SK-N-SH (cell line): ENCODE data around the gene CIAO3. TPM values are rescaled to one million over a fixed set of nuclear protein-coding genes. Genes with fewer than 3 reads are reported as not detected.
A peak's percentile ranks its signal among the peaks of the same experiment; 100 is the strongest.

ENCODE experiments used
- CTCF ChIA-PET: fragments of 300-600, 350-600 bp; formaldehyde crosslinking; extraction: SDS; loops from one replicate; lab custom pipeline; 2021; lab: Yijun Ruan, JAX
- POLR2A ChIA-PET: fragments of 350-600 bp; sonication (Branson Sonifier 250); formaldehyde crosslinking; extraction: SDS; loops from one replicate; lab custom pipeline; 2020; ENCODE audit warnings: antibody characterized with exemption, inconsistent platforms; lab: Yijun Ruan, JAX
- DNase-seq: peaks from one replicate; pipeline ENCODE4 v3.0.0; 2012
- H2AFZ ChIP-seq: fragments of 200-600 bp; sonication (generic); 2 replicates; pipeline ENCODE4 v1.8.1; 2016; ENCODE audit warnings: antibody characterized with exemption, mild to moderate bottlenecking, low read depth
- H3F3A ChIP-seq: fragments of 200-600 bp; sonication (generic); replicated peaks from 2 replicates; pipeline ENCODE3; 2016; ENCODE audit warnings: antibody characterized with exemption, mild to moderate bottlenecking; ENCODE audit not compliant: insufficient read depth
- H3K27ac ChIP-seq, 2 experiments: fragments of 200-500 bp in 1 of 2; fragments of 200-600 bp in 1 of 2; sonication (Bioruptor generic) in 1 of 2; sonication (generic), shearing (Covaris generic) in 1 of 2; 2 replicates each; pipeline versions ENCODE4 v1.5.1 to v1.6.1; 2014 to 2016; ENCODE audit warnings: low read depth in 2 of 2, inconsistent platforms in 1 of 2, low read length in 1 of 2, mild to moderate bottlenecking in 1 of 2, mixed read lengths in 1 of 2
- H3K27me3 ChIP-seq: fragments of 200-600 bp; sonication (generic), shearing (Covaris generic); 2 replicates; pipeline ENCODE4 v1.6.1; 2016; ENCODE audit warnings: mixed run types; ENCODE audit not compliant: insufficient read depth
- H3K36me3 ChIP-seq, 2 experiments: fragments of 200-500 bp in 1 of 2; fragments of 200-600 bp in 1 of 2; sonication (Bioruptor generic) in 1 of 2; sonication (generic) in 1 of 2; replicated peaks in 1 of 2; 2 replicates each; pipeline versions ENCODE3 to v1.5.1; 2014 to 2016; ENCODE audit warnings: low read length in 1 of 2, mild to moderate bottlenecking in 1 of 2; ENCODE audit not compliant: insufficient read depth in 2 of 2, control insufficient read depth in 1 of 2
- H3K4me1 ChIP-seq, 2 experiments: fragments of 200-500 bp in 1 of 2; fragments of 200-600 bp in 1 of 2; sonication (Bioruptor generic) in 1 of 2; sonication (generic), shearing (Covaris generic) in 1 of 2; 2 replicates each; pipeline versions ENCODE4 v1.5.1 to v1.6.1; 2014 to 2016; ENCODE audit warnings: low read depth in 1 of 2, low read length in 1 of 2, mixed run types in 1 of 2; ENCODE audit not compliant: insufficient read depth in 2 of 2, control insufficient read depth in 1 of 2
- H3K4me2 ChIP-seq: fragments of 200-600 bp; sonication (generic), shearing (Covaris generic); 2 replicates; pipeline ENCODE4 v1.6.1; 2017; ENCODE audit warnings: mixed run types
- H3K4me3 ChIP-seq, 2 experiments: fragments of 200-500 bp in 1 of 2; fragments of 200-600 bp in 1 of 2; sonication (Bioruptor generic) in 1 of 2; sonication (generic), shearing (Covaris generic) in 1 of 2; 2 replicates each; pipeline versions ENCODE4 v1.5.1 to v1.8.1; 2014 to 2016; ENCODE audit warnings: low read depth in 2 of 2, inconsistent platforms in 1 of 2, low read length in 1 of 2, mild to moderate bottlenecking in 1 of 2, mixed read lengths in 1 of 2, moderate library complexity in 1 of 2
- H3K79me2 ChIP-seq: fragments of 200-600 bp; sonication (generic); 2 replicates; pipeline ENCODE4 v1.8.1; 2017; ENCODE audit warnings: mild to moderate bottlenecking; ENCODE audit not compliant: insufficient read depth
- H3K9ac ChIP-seq: fragments of 200-600 bp; sonication (generic); 2 replicates; pipeline ENCODE4 v1.6.1; 2017; ENCODE audit warnings: mixed run types
- H3K9me2 ChIP-seq: fragments of 200-600 bp; sonication (generic); 2 replicates; pipeline ENCODE4 v1.6.1; 2017; ENCODE audit warnings: mixed run types
- H3K9me3 ChIP-seq: fragments of 200-600 bp; sonication (generic); 2 replicates; pipeline ENCODE4 v1.6.1; 2017; ENCODE audit warnings: mixed run types, mild to moderate bottlenecking, moderate library complexity
- H4K20me1 ChIP-seq: fragments of 200-600 bp; sonication (generic); 2 replicates; pipeline ENCODE4 v1.6.1; 2017; ENCODE audit warnings: mild to moderate bottlenecking, mixed run types; ENCODE audit not compliant: insufficient read depth
- CHD2 ChIP-seq: fragments of 150-350 bp; IDR thresholded peaks from 2 replicates; pipeline ENCODE4 v1.6.1; 2018; ENCODE audit warnings: low read length; ENCODE audit not compliant: partially characterized antibody
- ELF1 ChIP-seq: IDR thresholded peaks from 2 replicates; pipeline ENCODE4 v1.4.0; 2012
- EP300 ChIP-seq, 2 experiments: IDR thresholded peaks; 2 replicates each; pipeline versions ENCODE4 v1.4.0 to v1.6.1; 2012; ENCODE audit warnings: borderline replicate concordance in 1 of 2, low read depth in 1 of 2, low read length in 1 of 2
- EZH2phosphoT487 ChIP-seq: fragments of 200-600 bp; sonication (generic); IDR thresholded peaks from 2 replicates; pipeline ENCODE4 v1.6.1; 2017; ENCODE audit warnings: low read depth, mixed run types, mild to moderate bottlenecking, antibody characterized with exemption, moderate library complexity, borderline replicate concordance
- FOSL2 ChIP-seq: IDR thresholded peaks from 2 replicates; pipeline ENCODE4 v1.4.0; 2012; ENCODE audit warnings: low read depth, mild to moderate bottlenecking, moderate library complexity, borderline replicate concordance
- FOXJ3 ChIP-seq: sonication (generic); formaldehyde crosslinking; IDR thresholded peaks from 2 replicates; pipeline ENCODE4 v1.5.1; 2020; ENCODE audit warnings: mild to moderate bottlenecking, missing genetic modification reagents
- FOXM1 ChIP-seq: IDR thresholded peaks from 2 replicates; pipeline ENCODE4 v1.4.0; 2012; ENCODE audit warnings: low read depth, mild to moderate bottlenecking
- GATA2 ChIP-seq: sonication (generic); formaldehyde crosslinking; IDR thresholded peaks from 2 replicates; pipeline ENCODE4 v1.5.0; 2020; ENCODE audit warnings: mild to moderate bottlenecking, missing genetic modification reagents
- JUND ChIP-seq: IDR thresholded peaks from 2 replicates; pipeline ENCODE4 v1.4.0; 2012
- MEF2A ChIP-seq: IDR thresholded peaks from 2 replicates; pipeline ENCODE4 v1.4.0; 2012; ENCODE audit warnings: low read depth, borderline replicate concordance
- NFIC ChIP-seq: IDR thresholded peaks from 2 replicates; pipeline ENCODE4 v1.4.0; 2012; ENCODE audit warnings: borderline replicate concordance
- NRF1 ChIP-seq: IDR thresholded peaks from 2 replicates; pipeline ENCODE4 v1.6.1; 2012; ENCODE audit warnings: low read depth, mild to moderate bottlenecking, low read length
- POLR2AphosphoS5 ChIP-seq: IDR thresholded peaks from 2 replicates; pipeline ENCODE4 v1.6.1; 2012; ENCODE audit warnings: low read depth, low read length
- RAD21 ChIP-seq: IDR thresholded peaks from 2 replicates; pipeline ENCODE4 v1.6.1; 2012; ENCODE audit warnings: mild to moderate bottlenecking, low read length
- RCOR1 ChIP-seq: fragments of 150-350 bp; IDR thresholded peaks from 2 replicates; pipeline ENCODE4 v1.6.1; 2017; ENCODE audit warnings: antibody characterized with exemption, low read length
- RXRA ChIP-seq: IDR thresholded peaks from 2 replicates; pipeline ENCODE4 v1.4.0; 2012; ENCODE audit warnings: low read depth, mild to moderate bottlenecking, borderline replicate concordance
- SIN3A ChIP-seq: IDR thresholded peaks from 2 replicates; pipeline ENCODE4 v1.6.1; 2012; ENCODE audit warnings: low read depth, mild to moderate bottlenecking, low read length, moderate library complexity, borderline replicate concordance
- SMC3 ChIP-seq: IDR thresholded peaks from 2 replicates; pipeline ENCODE4 v1.6.1; 2012; ENCODE audit warnings: low read depth, low read length, improper control_type of control experiment
- TAF1 ChIP-seq: IDR thresholded peaks from 2 replicates; pipeline ENCODE4 v1.6.1; 2012; ENCODE audit warnings: low read depth, mild to moderate bottlenecking, low read length, moderate library complexity, borderline replicate concordance
- TCF12 ChIP-seq: IDR thresholded peaks from 2 replicates; pipeline ENCODE4 v1.4.0; 2012
- TEAD4 ChIP-seq: IDR thresholded peaks from 2 replicates; pipeline ENCODE4 v1.4.0; 2012; ENCODE audit warnings: mild to moderate bottlenecking, borderline replicate concordance; ENCODE audit not compliant: insufficient read depth
- YY1 ChIP-seq: IDR thresholded peaks from 2 replicates; pipeline ENCODE4 v1.4.0; 2012; ENCODE audit warnings: low read depth, mild to moderate bottlenecking
- WGBS: methylation state at CpG from one replicate; pipeline ENCODE4 v1.1.6; 2017; ENCODE audit warnings: low lambda C conversion rate; 5-methylcytosine and 5-hydroxymethylcytosine counted together
- polyA plus RNA-seq, 3 experiments: library from polyadenylated mRNA; depleted of rRNA; stranded (reverse); fragments of >200 nt; gene quantifications; 2 replicates each; pipeline ENCODE4 v1.2.3, GENCODE V29; 2012
- TF ChIP-seq, protein P1 (sequence below): IDR thresholded peaks from 2 replicates; pipeline ENCODE4 v1.4.0; 2012; ENCODE audit warnings: low read depth, borderline replicate concordance
- TF ChIP-seq, protein P2 (sequence below): fragments of 150-350 bp; IDR thresholded peaks from 2 replicates; pipeline ENCODE4 v1.6.1; 2017; ENCODE audit warnings: antibody characterized with exemption, low read length, low read depth, borderline replicate concordance
- TF ChIP-seq, protein P3 (sequence below): IDR thresholded peaks from 2 replicates; pipeline ENCODE4 v1.4.0; 2012; ENCODE audit warnings: low read depth
- TF ChIP-seq, protein P4 (sequence below): IDR thresholded peaks from 2 replicates; pipeline ENCODE4 v1.4.0; 2012; ENCODE audit warnings: low read depth, borderline replicate concordance

CIAO3 gene
- 14.4 TPM in 2 replicates for polyA plus RNA-seq (2012; rRNA removed)
- polyA plus RNA-seq (2012; cell fraction: cytosol; rRNA removed) = 5.1 and 8.7 TPM in 2 replicates
- 53.0 and 67.9 TPM in 2 replicates for polyA plus RNA-seq (2012; cell fraction: nucleus; rRNA removed)

DNA sequence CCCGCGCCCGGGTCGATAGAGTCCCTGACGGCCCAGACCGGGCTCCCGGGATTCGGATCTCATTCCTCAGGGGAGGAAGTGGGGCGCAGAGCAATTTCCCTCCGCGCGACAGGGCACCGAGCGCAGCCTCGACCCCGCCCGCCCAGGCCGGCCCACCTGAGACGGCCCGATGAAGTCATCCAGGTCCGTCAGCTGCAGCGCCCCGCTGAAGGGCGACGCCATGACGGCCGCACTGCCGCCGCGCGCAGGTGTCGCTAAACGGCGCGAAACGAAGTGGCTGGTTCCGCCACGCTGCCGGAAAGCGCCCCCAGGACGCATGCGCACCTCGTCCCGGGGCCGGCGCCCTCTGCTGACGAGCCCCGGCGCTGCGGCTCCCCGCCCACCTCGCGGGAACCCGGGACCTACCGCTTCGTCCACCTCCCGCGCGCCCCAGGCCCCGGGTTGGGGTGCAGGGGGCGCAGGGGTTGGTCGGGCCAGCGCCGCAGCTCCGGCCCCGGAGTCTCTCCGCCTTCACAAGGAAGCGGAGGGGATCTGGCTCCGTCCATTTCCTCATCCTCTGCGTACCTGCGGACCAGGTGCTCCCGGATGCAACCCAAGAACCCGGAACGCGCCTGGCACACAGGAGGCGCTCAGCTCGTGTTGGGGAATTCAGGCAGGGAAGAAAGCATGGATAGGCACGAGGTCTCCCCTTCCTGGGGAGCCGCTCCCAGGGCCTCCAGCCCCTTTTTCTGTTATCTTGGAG, at the start of gene CIAO3:
Gene CIAO3, minus strand, starts transcription at position 234 of the 742 bp plus-strand sequence. Its CDS starts 12 bp downstream, at position 222.
- peak; percentile 99 for DNase-seq
- peak within 1 kb of the TSS in 1 of 2 experiments; percentile 24; a peak in 1 of 4 replicates for H3K27ac ChIP-seq
- ChIA-PET CTCF (interaction anchor here (0.6 to 4.5 kb wide), 23 partner anchors 8 to 357 kb away, joined by 3 to 41 read pairs (median 6); partner anchors contain the start of genes ANTKMT, CCDC78 and METRN), POLR2A (interaction anchor here (0.9 to 1.1 kb wide), 3 partner anchors 25 to 47 kb away, joined by 3 read pairs; partner anchors contain the start of genes CHTF18 and RPUSD1)
- H3K9me3 ChIP-seq = no peaks in the 10 kb centered on the region
- no peaks in the 10 kb centered on the region for H4K20me1 ChIP-seq
- no peaks in the 10 kb centered on the region for H3F3A ChIP-seq
- H3K4me2 ChIP-seq = peak within 1 kb of the TSS; percentile 98
- H3K4me1 ChIP-seq = peaks cover 0 to 10% of the 10 kb centered on the region in 2 experiments; a peak in 1 of 4 replicates
- no peaks in the 10 kb centered on the region for H3K27me3 ChIP-seq
- peaks cover 0 to 16% of the 10 kb centered on the region in 2 experiments for H3K36me3 ChIP-seq
- peaks cover 14% of the 10 kb centered on the region for H3K79me2 ChIP-seq
- peak within 1 kb of the TSS; percentile 85 to 87 for H3K4me3 ChIP-seq
- WGBS = 5% methylated on average over 29 of the region's 79 CpGs
- peak within 1 kb of the TSS; percentile 91 for H2AFZ ChIP-seq
- H3K9ac ChIP-seq = peak within 1 kb of the TSS; percentile 78
- no peaks in the 10 kb centered on the region for H3K9me2 ChIP-seq
- TF ChIP-seq MEF2A (no peak), TCF12 (no peak; the same call in 1 of the 2 replicates), GATA2 (CRISPR knock-in tag) (no peak), RAD21 (no peak; the same call in 1 of the 2 replicates), FOXM1 (peak; percentile 13; the same call in 1 of the 2 replicates), YY1 (peak; percentile 96), ELF1 (peak; percentile 100), SMC3 (peak; percentile 51; the same call in 1 of the 2 replicates), TEAD4 (no peak), NRF1 (peak; percentile 91), TAF1 (peak; percentile 94), JUND (no peak), EZH2phosphoT487 (no peak), FOSL2 (peak; percentile 10; the same call in 1 of the 2 replicates), EP300 (IDR thresholded peaks at IDR 0.05; ENCODE audit: borderline replicate concordance in 1 of 2, low read depth in 1 of 2, low read length in 1 of 2) (no peak), RCOR1 (no peak), SIN3A (peak; percentile 65; the same call in 1 of the 2 replicates), RXRA (no peak), FOXJ3 (CRISPR knock-in tag) (no peak), NFIC (peak; percentile 29; the same call in 1 of the 2 replicates), CHD2 (peak; percentile 81), POLR2AphosphoS5 (peak; percentile 67; the same call in 1 of the 2 replicates)
- TF ChIP-seq, protein P1, sequence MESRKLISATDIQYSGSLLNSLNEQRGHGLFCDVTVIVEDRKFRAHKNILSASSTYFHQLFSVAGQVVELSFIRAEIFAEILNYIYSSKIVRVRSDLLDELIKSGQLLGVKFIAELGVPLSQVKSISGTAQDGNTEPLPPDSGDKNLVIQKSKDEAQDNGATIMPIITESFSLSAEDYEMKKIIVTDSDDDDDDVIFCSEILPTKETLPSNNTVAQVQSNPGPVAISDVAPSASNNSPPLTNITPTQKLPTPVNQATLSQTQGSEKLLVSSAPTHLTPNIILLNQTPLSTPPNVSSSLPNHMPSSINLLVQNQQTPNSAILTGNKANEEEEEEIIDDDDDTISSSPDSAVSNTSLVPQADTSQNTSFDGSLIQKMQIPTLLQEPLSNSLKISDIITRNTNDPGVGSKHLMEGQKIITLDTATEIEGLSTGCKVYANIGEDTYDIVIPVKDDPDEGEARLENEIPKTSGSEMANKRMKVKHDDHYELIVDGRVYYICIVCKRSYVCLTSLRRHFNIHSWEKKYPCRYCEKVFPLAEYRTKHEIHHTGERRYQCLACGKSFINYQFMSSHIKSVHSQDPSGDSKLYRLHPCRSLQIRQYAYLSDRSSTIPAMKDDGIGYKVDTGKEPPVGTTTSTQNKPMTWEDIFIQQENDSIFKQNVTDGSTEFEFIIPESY = peak; percentile 87
- TF ChIP-seq, protein P2, sequence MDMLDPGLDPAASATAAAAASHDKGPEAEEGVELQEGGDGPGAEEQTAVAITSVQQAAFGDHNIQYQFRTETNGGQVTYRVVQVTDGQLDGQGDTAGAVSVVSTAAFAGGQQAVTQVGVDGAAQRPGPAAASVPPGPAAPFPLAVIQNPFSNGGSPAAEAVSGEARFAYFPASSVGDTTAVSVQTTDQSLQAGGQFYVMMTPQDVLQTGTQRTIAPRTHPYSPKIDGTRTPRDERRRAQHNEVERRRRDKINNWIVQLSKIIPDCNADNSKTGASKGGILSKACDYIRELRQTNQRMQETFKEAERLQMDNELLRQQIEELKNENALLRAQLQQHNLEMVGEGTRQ = no peak
- TF ChIP-seq, protein P3, sequence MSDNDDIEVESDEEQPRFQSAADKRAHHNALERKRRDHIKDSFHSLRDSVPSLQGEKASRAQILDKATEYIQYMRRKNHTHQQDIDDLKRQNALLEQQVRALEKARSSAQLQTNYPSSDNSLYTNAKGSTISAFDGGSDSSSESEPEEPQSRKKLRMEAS = peak; percentile 71
- TF ChIP-seq, protein P4, sequence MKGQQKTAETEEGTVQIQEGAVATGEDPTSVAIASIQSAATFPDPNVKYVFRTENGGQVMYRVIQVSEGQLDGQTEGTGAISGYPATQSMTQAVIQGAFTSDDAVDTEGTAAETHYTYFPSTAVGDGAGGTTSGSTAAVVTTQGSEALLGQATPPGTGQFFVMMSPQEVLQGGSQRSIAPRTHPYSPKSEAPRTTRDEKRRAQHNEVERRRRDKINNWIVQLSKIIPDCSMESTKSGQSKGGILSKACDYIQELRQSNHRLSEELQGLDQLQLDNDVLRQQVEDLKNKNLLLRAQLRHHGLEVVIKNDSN = no peak
